Stimulated activated CD4-positive, alpha-beta T cell treated with anti-CD3 and anti-CD28 coated beads, Interleukin-15, amount 100 ng/mL, for 1 hour (primary cell): ENCODE data around the gene EEF2K.
"Not testable (repeated sequence)": the region's sequence is repeated elsewhere in the genome, so short reads cannot be mapped to it uniquely, and the experiment has no call there.

Experiments used
- DNase-seq, 2 donors: peaks; one replicate each; pipeline ENCODE4 v3.0.0-alpha.2; 2020; ENCODE audit warnings: low read depth in 1 of 2, low spot score in 1 of 2

Gene EEF2K

GRCh38 chr16:22189473-22190080, 16.5 kb upstream of the EEF2K start:
- no peak for DNase-seq

GRCh38 chr16:22190081-22190775, 15.8 kb upstream of the EEF2K start:
- peak; percentile 81 to 89 for DNase-seq

GRCh38 chr16:22190776-22191531, 15.1 kb upstream of the EEF2K start:
- peak; percentile 99 for DNase-seq

- DNase-seq: no peak
Measured at GRCh38 chr16:22191532-22192260, 14.4 kb upstream of the EEF2K start.

GRCh38 chr16:22192261-22193062, 13.6 kb upstream of the EEF2K start:
- peak; percentile 44 to 52 for DNase-seq

- DNase-seq: no peak
Measured at GRCh38 chr16:22193063-22193411, 13.0 kb upstream of the EEF2K start.

- no peak for DNase-seq
Measured at GRCh38 chr16:22194707-22195444, 11.2 kb upstream of the EEF2K start.

GRCh38 chr16:22195445-22195694, 10.7 kb upstream of the EEF2K start:
- no peak for DNase-seq

GRCh38 chr16:22195695-22196558, 10.2 kb upstream of the EEF2K start:
- DNase-seq: peak; percentile 88 to 92

- DNase-seq: not testable (repeated sequence)
Measured at GRCh38 chr16:22196559-22197168, 9.4 kb upstream of the EEF2K start.

- DNase-seq: no peak
Measured at GRCh38 chr16:22198547-22199293, 7.4 kb upstream of the EEF2K start.

GRCh38 chr16:22202261-22202637, 3.8 kb upstream of the EEF2K start:
- DNase-seq: no peak

GRCh38 chr16:22203091-22203490, 3.0 kb upstream of the EEF2K start:
- no peak for DNase-seq

GRCh38 chr16:22204091-22204655, 1.9 kb upstream of the EEF2K start:
- no peak for DNase-seq

- no peak for DNase-seq
Measured at GRCh38 chr16:22205577-22206012, 483 bp upstream of the EEF2K start.

- DNase-seq: peak in 1 of 2 donors; percentile 59
Measured at GRCh38 chr16:22206842-22207714, 1.0 kb downstream of the EEF2K start.
